Caco-2 (cell line): Measurements from ENCODE around the gene ATXN1. TPM values are rescaled to one million over a fixed set of nuclear protein-coding genes. Genes with fewer than 3 reads are reported as not detected.

Experiments used
- BruUV-seq: library from RNA; stranded (reverse); fragments of 400-500 nt; replicated peaks from 2 replicates; lab custom pipeline; 2021; lab: Mats Ljungman, UMichigan
- CTCF ChIA-PET: fragments of 300-600 bp; sonication (Branson Sonifier 250); formaldehyde crosslinking; loops from one replicate; lab custom pipeline; 2022; ENCODE audit warnings: antibody characterized with exemption; lab: Charles Lee
- POLR2A ChIA-PET: fragments of 300-600 bp; sonication (Branson Sonifier 250); formaldehyde crosslinking; loops from one replicate; lab custom pipeline; 2022; ENCODE audit warnings: antibody characterized with exemption; lab: Charles Lee
- DNase-seq, 2 experiments: peaks; one replicate each; pipeline versions ENCODE4 v3.0.0 to v3.0.0-alpha.2; 2020 to 2022
- H3K27me3 ChIP-seq: replicated peaks from 2 replicates; pipeline ENCODE4 v1.6.0; 2011; ENCODE audit warnings: low read length; ENCODE audit not compliant: control insufficient read depth, insufficient read depth
- H3K36me3 ChIP-seq: 2 replicates; pipeline ENCODE4 v1.5.1; 2011; ENCODE audit warnings: low read length; ENCODE audit not compliant: control insufficient read depth, insufficient read depth
- H3K4me1 ChIP-seq: fragments of 250-450 bp; sonication (Bioruptor Pico); 2 replicates; pipeline ENCODE4 v1.5.1; 2020; ENCODE audit warnings: mild to moderate bottlenecking
- H3K4me3 ChIP-seq: 2 replicates; pipeline ENCODE4 v1.5.1; 2011; ENCODE audit warnings: low read depth, mild to moderate bottlenecking, control low read depth, low read length
- H3K9me3 ChIP-seq: fragments of 250-450 bp; sonication (Bioruptor Pico); 2 replicates; pipeline ENCODE4 v1.5.1; 2020; ENCODE audit warnings: mild to moderate bottlenecking, moderate library complexity
- H3K27ac Mint-ChIP-seq: one replicate; pipeline ENCODE4 v1.8.0; 2022; ENCODE audit warnings: mixed read lengths; ENCODE audit not compliant: unreplicated experiment
- H3K27me3 Mint-ChIP-seq: one replicate; pipeline ENCODE4 v1.8.0; 2022; ENCODE audit warnings: mixed read lengths; ENCODE audit not compliant: insufficient read depth, unreplicated experiment
- H3K36me3 Mint-ChIP-seq: one replicate; pipeline ENCODE4 v1.8.0; 2022; ENCODE audit warnings: mild to moderate bottlenecking, mixed read lengths; ENCODE audit not compliant: insufficient read depth, unreplicated experiment
- H3K4me1 Mint-ChIP-seq: one replicate; pipeline ENCODE4 v1.8.0; 2022; ENCODE audit warnings: low read depth, mixed read lengths; ENCODE audit not compliant: unreplicated experiment
- H3K4me3 Mint-ChIP-seq: one replicate; pipeline ENCODE4 v1.8.0; 2022; ENCODE audit warnings: mild to moderate bottlenecking, moderate library complexity, mixed read lengths; ENCODE audit not compliant: unreplicated experiment
- H3K9me3 Mint-ChIP-seq: one replicate; pipeline ENCODE4 v1.8.0; 2022; ENCODE audit warnings: mixed read lengths; ENCODE audit not compliant: unreplicated experiment
- CTCF ChIP-seq, 2 experiments: fragments of 200-600 bp in 1 of 2; IDR thresholded peaks; 1 replicate in 1 of 2; 2 replicates in 1 of 2; pipeline versions ENCODE4 v1.5.1 to v1.8.0; 2011 to 2022; ENCODE audit warnings: antibody characterized with exemption in 1 of 2, control low read depth in 1 of 2, inconsistent platforms in 1 of 2, low read depth in 1 of 2, low read length in 1 of 2, mild to moderate bottlenecking in 1 of 2, moderate library complexity in 1 of 2; ENCODE audit not compliant: insufficient read depth in 1 of 2, severe bottlenecking in 1 of 2, unreplicated experiment in 1 of 2
- intact Hi-C: fragments of 100-400 bp; cut with micrococcal nuclease; formaldehyde crosslinking; loops from one replicate; pipeline ENCODE4 v1.10.0; 2022; ENCODE audit not compliant: unreplicated experiment
- total RNA-seq: library from RNA; stranded (reverse); gene quantifications from 2 replicates; pipeline ENCODE4 v1.2.3, GENCODE V29; 2022

The ATXN1 gene
- total RNA-seq, 1 experiment from 2014 or later, result 14.2 TPM

GRCh38 chr6:16635291-16635809, 125.9 kb downstream of the ATXN1 start:
- DNase-seq, result no peak
- no TSS peak for BruUV-seq
- no peak overlapping the region for H3K4me3 ChIP-seq
- no peaks in the 10 kb centered on the region for H3K36me3 Mint-ChIP-seq
- TF ChIP-seq CTCF (IDR thresholded peaks at IDR 0.05; ENCODE audit: insufficient read depth in 1 of 2, low read depth in 1 of 2, low read length in 1 of 2, severe bottlenecking in 1 of 2, unreplicated experiment in 1 of 2), result no peak
- POLR2A ChIA-PET, result no interaction called here
- H3K27me3 Mint-ChIP-seq, result no peaks in the 10 kb centered on the region
- intact Hi-C loops, result no loop called here
- no peak overlapping the region for H3K4me3 Mint-ChIP-seq
- no peaks in the 10 kb centered on the region for H3K36me3 ChIP-seq
- no peaks in the 10 kb centered on the region for H3K27me3 ChIP-seq
- no peaks in the 10 kb centered on the region for H3K4me1 Mint-ChIP-seq
- no peaks in the 10 kb centered on the region for H3K9me3 Mint-ChIP-seq
- CTCF ChIA-PET, result no interaction called here
- H3K4me1 ChIP-seq, result no peaks in the 10 kb centered on the region
- no peak overlapping the region for H3K27ac Mint-ChIP-seq
- no peaks in the 10 kb centered on the region for H3K9me3 ChIP-seq

GRCh38 chr6:16634855-16635254, 126.4 kb downstream of the ATXN1 start:
- H3K36me3 ChIP-seq, result no peaks in the 10 kb centered on the region
- no TSS peak for BruUV-seq
- H3K27me3 ChIP-seq, result no peaks in the 10 kb centered on the region
- H3K9me3 ChIP-seq, result no peaks in the 10 kb centered on the region
- H3K4me3 Mint-ChIP-seq, result no peak overlapping the region
- CTCF ChIA-PET, result no interaction called here
- no peak for TF ChIP-seq CTCF (IDR thresholded peaks at IDR 0.05; ENCODE audit: insufficient read depth in 1 of 2, low read depth in 1 of 2, low read length in 1 of 2, severe bottlenecking in 1 of 2, unreplicated experiment in 1 of 2)
- H3K4me1 ChIP-seq, result no peaks in the 10 kb centered on the region
- H3K9me3 Mint-ChIP-seq, result no peaks in the 10 kb centered on the region
- no peak for DNase-seq
- H3K27me3 Mint-ChIP-seq, result no peaks in the 10 kb centered on the region
- H3K4me3 ChIP-seq, result no peak overlapping the region
- H3K36me3 Mint-ChIP-seq, result no peaks in the 10 kb centered on the region
- H3K27ac Mint-ChIP-seq, result no peak overlapping the region
- intact Hi-C loops, result no loop called here
- POLR2A ChIA-PET, result no interaction called here
- no peaks in the 10 kb centered on the region for H3K4me1 Mint-ChIP-seq

- Histone ChIP-seq H3K9me3 (no peaks in the 10 kb centered on the region), H3K27me3 (no peaks in the 10 kb centered on the region), H3K4me1 (no peaks in the 10 kb centered on the region), H3K36me3 (no peaks in the 10 kb centered on the region), H3K4me3 (no peak overlapping the region)
- CTCF ChIA-PET, result no interaction called here
- Mint-ChIP-seq H3K9me3 (no peaks in the 10 kb centered on the region), H3K27me3 (no peaks in the 10 kb centered on the region), H3K4me3 (no peak overlapping the region), H3K4me1 (no peaks in the 10 kb centered on the region), H3K27ac (no peak overlapping the region), H3K36me3 (no peaks in the 10 kb centered on the region)
- intact Hi-C loops, result no loop called here
- TF ChIP-seq CTCF (IDR thresholded peaks at IDR 0.05; ENCODE audit: insufficient read depth in 1 of 2, low read depth in 1 of 2, low read length in 1 of 2, severe bottlenecking in 1 of 2, unreplicated experiment in 1 of 2), result no peak
- no TSS peak for BruUV-seq
- DNase-seq, result no peak
- POLR2A ChIA-PET, result no interaction called here
These were observed 127.3 kb downstream of the ATXN1 start for GRCh38 chr6:16633961-16634360.
